CD4-positive, alpha-beta T cell treated with Interleukin-12 subunit alpha and Interleukin-12 subunit beta, for 1 hour (primary cell): Measurements from ENCODE around the gene SH3BP5.

Experiments used
- DNase-seq: peaks from one replicate; pipeline ENCODE4 v3.0.0-alpha.2; 2020

The SH3BP5 gene

GRCh38 chr3:15297608-15298350, 34.6 kb downstream of the SH3BP5 start:
- DNase-seq: no peak

GRCh38 chr3:15295506-15295905, 36.9 kb downstream of the SH3BP5 start:
- DNase-seq: no peak

GRCh38 chr3:15294929-15295328, 37.5 kb downstream of the SH3BP5 start:
- DNase-seq: no peak

- no peak for DNase-seq
These were observed 39.4 kb downstream of the SH3BP5 start for GRCh38 chr3:15292765-15293522.

- peak; percentile 79 for DNase-seq
These were observed 40.5 kb downstream of the SH3BP5 start for GRCh38 chr3:15291589-15292541.

GRCh38 chr3:15290736-15291135, 41.6 kb downstream of the SH3BP5 start:
- no peak for DNase-seq

GRCh38 chr3:15289661-15290060, 42.7 kb downstream of the SH3BP5 start:
- no peak for DNase-seq

- no peak for DNase-seq
These were observed 43.9 kb downstream of the SH3BP5 start for GRCh38 chr3:15288331-15289035.

GRCh38 chr3:15287565-15288330, 44.6 kb downstream of the SH3BP5 start:
- no peak for DNase-seq

GRCh38 chr3:15286022-15286421, 46.4 kb downstream of the SH3BP5 start:
- no peak for DNase-seq

GRCh38 chr3:15284121-15284889, 48.1 kb downstream of the SH3BP5 start:
- no peak for DNase-seq

- DNase-seq: no peak
These were observed 48.7 kb downstream of the SH3BP5 start for GRCh38 chr3:15283702-15284101.

GRCh38 chr3:15281817-15282216, 50.6 kb downstream of the SH3BP5 start:
- DNase-seq: no peak

GRCh38 chr3:15280853-15281532, 51.4 kb downstream of the SH3BP5 start:
- DNase-seq: no peak

- no peak for DNase-seq
These were observed 52.5 kb downstream of the SH3BP5 start for GRCh38 chr3:15279671-15280402.

GRCh38 chr3:15279205-15279604, 53.2 kb downstream of the SH3BP5 start:
- no peak for DNase-seq

GRCh38 chr3:15277861-15278500, 54.4 kb downstream of the SH3BP5 start:
- DNase-seq: no peak

GRCh38 chr3:15276028-15276724, 56.2 kb downstream of the SH3BP5 start:
- DNase-seq: no peak
